ENCODE data around the gene ETS2. TPM values are rescaled to one million over a fixed set of nuclear protein-coding genes. Genes with fewer than 3 reads are reported as not detected.
"Not testable (repeated sequence)": the region's sequence is repeated elsewhere in the genome, so short reads cannot be mapped to it uniquely, and the experiment has no call there.

Gene ETS2
- total RNA-seq, 6 experiments from 2014 or later, result 23.2 to 33.3 (median 29.0) TPM

DNA sequence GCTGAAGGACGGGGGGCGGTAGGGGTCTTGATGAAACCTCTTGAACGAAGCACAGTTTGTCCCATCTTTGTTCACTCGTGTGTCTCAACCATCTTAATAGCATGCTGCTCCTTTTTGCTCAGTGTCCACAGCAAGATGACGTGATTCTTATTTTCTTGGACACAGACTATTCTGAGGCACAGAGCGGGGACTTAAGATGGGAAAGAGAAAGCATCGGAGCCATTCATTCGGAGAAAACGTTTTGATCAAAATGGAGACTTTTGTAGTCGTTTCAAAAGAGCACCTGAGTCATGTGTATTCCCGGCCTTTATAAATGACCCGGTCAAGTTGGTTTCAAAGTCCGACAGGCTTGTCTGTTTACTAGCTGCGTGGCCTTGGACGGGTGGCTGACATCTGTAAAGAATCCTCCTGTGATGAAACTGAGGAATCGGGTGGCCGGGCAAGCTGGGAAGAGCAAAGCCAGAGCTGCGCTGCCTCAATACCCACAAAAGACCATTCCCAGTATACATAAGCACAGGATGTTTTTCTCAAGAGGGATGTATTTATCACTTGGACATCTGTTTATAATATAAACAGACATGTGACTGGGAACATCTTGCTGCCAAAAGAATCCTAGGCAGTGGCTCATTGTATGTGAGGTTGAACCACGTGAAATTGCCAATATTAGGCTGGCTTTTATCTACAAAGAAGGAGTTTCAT is 18.5 kb downstream of the ETS2 start:
- Mint-ChIP-seq H3K27me3 (ENCODE audit: insufficient read depth) (peaks cover 2% of the 10 kb centered on the region; the same call in 1 of the 2 replicates), H3K27ac (peak overlapping the region; percentile 83), H3K4me3 (no peak overlapping the region; the same call in 1 of the 2 replicates), H3K9me3 (peaks cover 16% of the 10 kb centered on the region), H3K36me3 (ENCODE audit: low read depth) (peaks cover 59% of the 10 kb centered on the region), H3K4me1 (ENCODE audit: low read depth) (peaks cover 35% of the 10 kb centered on the region)
- TF ChIP-seq, protein P1, sequence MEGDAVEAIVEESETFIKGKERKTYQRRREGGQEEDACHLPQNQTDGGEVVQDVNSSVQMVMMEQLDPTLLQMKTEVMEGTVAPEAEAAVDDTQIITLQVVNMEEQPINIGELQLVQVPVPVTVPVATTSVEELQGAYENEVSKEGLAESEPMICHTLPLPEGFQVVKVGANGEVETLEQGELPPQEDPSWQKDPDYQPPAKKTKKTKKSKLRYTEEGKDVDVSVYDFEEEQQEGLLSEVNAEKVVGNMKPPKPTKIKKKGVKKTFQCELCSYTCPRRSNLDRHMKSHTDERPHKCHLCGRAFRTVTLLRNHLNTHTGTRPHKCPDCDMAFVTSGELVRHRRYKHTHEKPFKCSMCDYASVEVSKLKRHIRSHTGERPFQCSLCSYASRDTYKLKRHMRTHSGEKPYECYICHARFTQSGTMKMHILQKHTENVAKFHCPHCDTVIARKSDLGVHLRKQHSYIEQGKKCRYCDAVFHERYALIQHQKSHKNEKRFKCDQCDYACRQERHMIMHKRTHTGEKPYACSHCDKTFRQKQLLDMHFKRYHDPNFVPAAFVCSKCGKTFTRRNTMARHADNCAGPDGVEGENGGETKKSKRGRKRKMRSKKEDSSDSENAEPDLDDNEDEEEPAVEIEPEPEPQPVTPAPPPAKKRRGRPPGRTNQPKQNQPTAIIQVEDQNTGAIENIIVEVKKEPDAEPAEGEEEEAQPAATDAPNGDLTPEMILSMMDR (IDR thresholded peaks at IDR 0.05), result no peak
- DNase-seq, result peak; percentile 42

DNA sequence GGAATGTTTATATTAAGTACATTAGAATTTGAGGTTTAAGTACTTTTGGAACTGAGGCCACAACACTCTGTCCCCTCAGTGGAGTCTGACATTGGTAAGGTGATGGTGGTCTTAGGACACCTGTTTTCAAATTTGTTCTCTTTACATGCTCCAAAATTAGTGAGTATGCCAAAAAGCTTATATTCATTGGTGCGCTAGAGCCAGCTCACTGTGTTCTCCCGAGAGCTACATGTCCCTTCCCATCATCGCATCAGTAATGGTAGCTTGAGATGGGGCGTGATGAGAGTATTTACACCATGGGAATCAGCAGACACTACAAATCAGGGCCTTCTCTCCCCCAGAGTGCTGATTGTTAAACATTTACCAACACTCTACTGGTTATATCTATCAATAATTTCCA is 19.5 kb downstream of the ETS2 start:
- Mint-ChIP-seq H3K9me3 (peaks cover 16% of the 10 kb centered on the region), H3K4me1 (ENCODE audit: low read depth) (peaks cover 25% of the 10 kb centered on the region), H3K27me3 (ENCODE audit: insufficient read depth) (peaks cover 2% of the 10 kb centered on the region; the same call in 1 of the 2 replicates), H3K4me3 (no peak overlapping the region), H3K27ac (no peak overlapping the region), H3K36me3 (ENCODE audit: low read depth) (peaks cover 49% of the 10 kb centered on the region)
- TF ChIP-seq, protein P1 (IDR thresholded peaks at IDR 0.05), result no peak
- DNase-seq, result no peak

DNA sequence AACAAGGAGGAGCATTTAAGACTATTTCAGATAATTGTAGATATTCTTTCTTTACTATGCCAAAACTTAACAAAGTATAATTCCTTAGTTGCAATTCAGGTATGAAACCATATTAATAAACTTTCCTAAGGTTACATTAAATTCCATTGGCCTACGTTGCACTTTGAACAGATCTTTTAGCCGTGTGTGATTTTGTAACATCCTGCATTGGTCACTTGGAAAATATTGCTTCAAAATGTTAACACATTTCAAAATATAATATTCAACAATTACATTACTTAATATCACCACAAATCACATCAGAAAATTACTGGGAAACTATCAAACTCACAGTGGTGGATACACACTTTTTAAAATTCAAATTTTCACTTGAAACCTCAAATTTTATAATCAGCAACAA is 20.2 kb downstream of the ETS2 start:
- H3K4me3 Mint-ChIP-seq, result no peak overlapping the region
- H3K4me1 Mint-ChIP-seq (ENCODE audit: low read depth), result peaks cover 23% of the 10 kb centered on the region
- H3K27me3 Mint-ChIP-seq (ENCODE audit: insufficient read depth), result peaks cover 2% of the 10 kb centered on the region; the same call in 1 of the 2 replicates
- peaks cover 16% of the 10 kb centered on the region for H3K9me3 Mint-ChIP-seq
- no peak overlapping the region for H3K27ac Mint-ChIP-seq
- H3K36me3 Mint-ChIP-seq (ENCODE audit: low read depth), result peaks cover 43% of the 10 kb centered on the region
- DNase-seq, result no peak
- TF ChIP-seq, protein P1 (IDR thresholded peaks at IDR 0.05), result no peak

DNA sequence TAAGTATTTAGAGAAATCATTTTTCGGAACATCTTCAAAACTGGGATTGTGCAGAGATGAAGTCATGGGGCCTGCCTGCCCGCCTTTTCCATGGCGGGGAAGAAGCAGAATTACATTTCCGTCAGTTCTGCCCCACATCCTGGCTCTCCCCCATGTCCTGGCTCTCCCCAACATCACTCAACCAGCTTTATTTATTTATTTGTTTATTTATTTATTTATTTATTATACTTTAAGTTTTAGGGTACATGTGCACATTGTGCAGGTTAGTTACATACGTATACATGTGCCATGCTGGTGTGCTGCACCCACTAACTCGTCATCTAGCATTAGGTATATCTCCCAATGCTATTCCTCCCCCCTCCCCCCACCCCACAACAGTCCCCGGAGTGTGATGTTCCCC is 22.4 kb downstream of the ETS2 start:
- H3K4me3 Mint-ChIP-seq; H3K27me3 Mint-ChIP-seq (ENCODE audit: insufficient read depth); H3K27ac Mint-ChIP-seq; DNase-seq: not testable (repeated sequence)
- Mint-ChIP-seq H3K4me1 (ENCODE audit: low read depth) (peaks cover 36% of the 10 kb centered on the region), H3K9me3 (peaks cover 16% of the 10 kb centered on the region), H3K36me3 (ENCODE audit: low read depth) (peaks cover 26% of the 10 kb centered on the region)

DNA sequence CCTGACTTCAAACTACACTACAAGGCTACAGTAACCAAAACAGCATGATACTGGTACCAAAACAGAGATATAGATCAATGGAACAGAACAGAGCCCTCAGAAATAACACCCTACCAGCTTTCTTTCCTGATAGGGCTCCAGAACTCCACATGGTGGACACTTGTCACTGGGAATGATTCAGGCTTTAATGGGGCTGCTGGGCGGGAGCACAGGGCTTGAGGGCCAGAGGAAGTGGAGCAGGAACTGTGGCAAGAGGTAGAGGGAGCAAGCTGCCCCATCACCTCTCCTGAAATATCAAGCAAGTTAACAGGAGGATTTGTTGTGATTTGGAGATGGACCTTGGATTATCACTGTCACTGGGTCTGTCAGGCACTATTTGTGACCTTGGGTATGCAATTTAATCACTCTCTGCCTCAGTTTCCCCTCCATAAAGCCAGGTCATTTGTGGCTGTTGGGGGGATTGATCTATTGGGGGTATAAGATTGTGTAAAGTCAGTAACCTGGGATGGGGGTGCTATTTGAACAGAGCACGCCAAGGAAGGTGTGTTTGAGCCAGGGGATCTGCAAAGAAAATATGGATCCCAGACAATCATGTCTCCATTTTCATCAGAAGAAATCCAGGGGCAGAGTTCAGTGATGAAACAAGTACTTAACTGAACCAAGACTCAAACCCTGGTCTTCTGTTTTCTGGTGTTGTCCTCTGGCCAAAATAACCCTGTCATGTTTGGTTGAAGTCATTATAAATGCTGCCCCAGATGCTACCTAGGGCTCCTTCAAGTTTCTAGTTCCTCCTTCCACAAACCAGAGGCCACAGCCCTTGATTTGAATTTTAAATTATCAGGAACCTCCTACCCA is 25.2 kb downstream of the ETS2 start:
- no peak for DNase-seq
- Mint-ChIP-seq H3K27ac (peak overlapping the region; percentile 10), H3K9me3 (peaks cover 16% of the 10 kb centered on the region), H3K27me3 (ENCODE audit: insufficient read depth) (peaks cover 2% of the 10 kb centered on the region; the same call in 1 of the 2 replicates), H3K4me1 (ENCODE audit: low read depth) (peaks cover 17% of the 10 kb centered on the region), H3K4me3 (no peak overlapping the region), H3K36me3 (ENCODE audit: low read depth) (peaks cover 5% of the 10 kb centered on the region; the same call in 1 of the 2 replicates)
- TF ChIP-seq, protein P1 (IDR thresholded peaks at IDR 0.05), result no peak

Data from HFFc6 (cell line).